Endothelial cell of umbilical vein (primary cell): ENCODE results near the gene OR2AG2. TPM values are rescaled to one million over a fixed set of nuclear protein-coding genes. Genes with fewer than 3 reads are reported as not detected.

Source experiments
- BruUV-seq: library from RNA; stranded (reverse); fragments of 400-500 nt; replicated peaks from 2 replicates; lab custom pipeline; 2021; lab: Mats Ljungman, UMichigan
- CTCF ChIA-PET: fragments of 300-600, 350-600 bp; sonication (Branson Sonifier 250); formaldehyde crosslinking; loops from one replicate; lab custom pipeline; 2021; ENCODE audit warnings: antibody characterized with exemption, inconsistent platforms; lab: Charles Lee
- POLR2A ChIA-PET: fragments of 300-600, 350-600 bp; sonication (Branson Sonifier 250); formaldehyde crosslinking; loops from one replicate; lab custom pipeline; 2021; ENCODE audit warnings: antibody characterized with exemption, inconsistent platforms; lab: Charles Lee
- DNase-seq: peaks from one replicate; pipeline ENCODE4 v3.0.0-alpha.2; 2011; ENCODE audit warnings: low read depth, low spot score
- FAIRE-seq: peaks from 2 replicates; lab custom pipeline; 2011; peaks lifted over from hg19 to GRCh38; lab: Jason Lieb, UNC
- H2AFZ ChIP-seq: 2 replicates; pipeline ENCODE4 v1.6.0; 2012; ENCODE audit warnings: low read depth, low read length, control low read depth, inconsistent platforms
- H3K27ac ChIP-seq: 2 replicates; pipeline ENCODE4 v1.5.1; 2011; ENCODE audit warnings: low read depth, mild to moderate bottlenecking, control low read depth, low read length, moderate library complexity; ENCODE audit not compliant: insufficient read depth
- H3K27me3 ChIP-seq, 2 experiments: 2 replicates each; pipeline versions ENCODE4 v1.6.0 to v1.6.1; 2011; ENCODE audit warnings: low read length in 2 of 2, mixed read lengths in 1 of 2; ENCODE audit not compliant: control insufficient read depth in 2 of 2, insufficient read depth in 2 of 2
- H3K36me3 ChIP-seq, 2 experiments: 2 replicates in 1 of 2; 3 replicates in 1 of 2; pipeline ENCODE4 v1.5.1; 2011; ENCODE audit warnings: low read length in 2 of 2, mild to moderate bottlenecking in 1 of 2, moderate library complexity in 1 of 2; ENCODE audit not compliant: control insufficient read depth in 2 of 2, insufficient read depth in 2 of 2; ENCODE audit errors: extremely low read depth in 1 of 2
- H3K4me1 ChIP-seq: 3 replicates; pipeline ENCODE4 v1.5.1; 2011; ENCODE audit warnings: mild to moderate bottlenecking, low read length; ENCODE audit not compliant: control insufficient read depth, insufficient read depth; ENCODE audit errors: extremely low read depth
- H3K4me2 ChIP-seq: 2 replicates; pipeline ENCODE4 v1.6.1; 2011; ENCODE audit warnings: low read length, control low read depth, mixed read lengths; ENCODE audit not compliant: insufficient read depth
- H3K4me3 ChIP-seq, 3 experiments: fragments of 200-600 bp in 1 of 3; sonication (generic), shearing (Covaris generic) in 1 of 3; replicated peaks in 1 of 3; 2 replicates each; pipeline ENCODE4 v1.5.1; 2011 to 2016; ENCODE audit warnings: control low read depth in 3 of 3, low read length in 3 of 3, mild to moderate bottlenecking in 2 of 3, inconsistent platforms in 1 of 3, low read depth in 1 of 3, moderate library complexity in 1 of 3; ENCODE audit not compliant: insufficient read depth in 1 of 3
- H3K79me2 ChIP-seq: 2 replicates; pipeline ENCODE4 v1.6.0; 2012; ENCODE audit warnings: low read length, inconsistent platforms; ENCODE audit not compliant: control insufficient read depth, insufficient read depth
- H3K9ac ChIP-seq: replicated peaks from 2 replicates; pipeline ENCODE3; 2011; ENCODE audit warnings: low read length, control low read depth; ENCODE audit not compliant: insufficient read depth; ENCODE audit errors: extremely low read depth
- H3K9me1 ChIP-seq: replicated peaks from 3 replicates; pipeline ENCODE4 v1.6.0; 2011; ENCODE audit warnings: mild to moderate bottlenecking, low read length; ENCODE audit not compliant: control insufficient read depth, insufficient read depth; ENCODE audit errors: extremely low read depth
- H3K9me3 ChIP-seq: replicated peaks from 2 replicates; pipeline ENCODE4 v1.5.1; 2012; ENCODE audit warnings: low read length, inconsistent platforms; ENCODE audit not compliant: control insufficient read depth, insufficient read depth
- H4K20me1 ChIP-seq: replicated peaks from 2 replicates; pipeline ENCODE3; 2011; ENCODE audit warnings: mild to moderate bottlenecking, low read length; ENCODE audit not compliant: control insufficient read depth, insufficient read depth; ENCODE audit errors: extremely low read depth
- CTCF ChIP-seq, 2 donors: IDR thresholded peaks; 1 replicate in 1 of 2; 2 replicates in 1 of 2; pipeline ENCODE4 v1.5.1; 2011; ENCODE audit warnings: low read length in 2 of 2, mild to moderate bottlenecking in 2 of 2, moderate library complexity in 2 of 2, control low read depth in 1 of 2, inconsistent platforms in 1 of 2, low read depth in 1 of 2; ENCODE audit not compliant: insufficient read depth in 1 of 2; ENCODE audit errors: extremely low read depth in 1 of 2
- EZH2 ChIP-seq: IDR thresholded peaks from 2 replicates; pipeline ENCODE4 v1.6.1; 2012; ENCODE audit warnings: borderline replicate concordance, low read depth, mild to moderate bottlenecking, moderate library complexity, low read length, inconsistent platforms; ENCODE audit not compliant: severe bottlenecking
- FOS ChIP-seq: IDR thresholded peaks from 2 replicates; pipeline ENCODE4 v1.6.1; 2011; ENCODE audit warnings: mild to moderate bottlenecking, low read length, moderate library complexity, borderline replicate concordance; ENCODE audit not compliant: insufficient read depth
- GATA2 ChIP-seq: IDR thresholded peaks from 2 replicates; pipeline ENCODE4 v1.7.0; 2011; ENCODE audit warnings: low read depth, mild to moderate bottlenecking, moderate library complexity, mixed read lengths, low read length; ENCODE audit not compliant: insufficient read length, insufficient read depth
- JUN ChIP-seq: IDR thresholded peaks from 2 replicates; pipeline ENCODE4 v1.6.1; 2011; ENCODE audit warnings: borderline replicate concordance, low read depth; ENCODE audit not compliant: insufficient read length, insufficient read depth
- MAX ChIP-seq: IDR thresholded peaks from 2 replicates; pipeline ENCODE4 v1.6.1; 2011; ENCODE audit not compliant: insufficient read depth, insufficient read length
- MYC ChIP-seq: IDR thresholded peaks from one replicate; pipeline ENCODE4 v1.6.1; 2011; ENCODE audit warnings: mild to moderate bottlenecking, low read depth, low read length
- POLR2A ChIP-seq: IDR thresholded peaks from 2 replicates; pipeline ENCODE4 v1.6.1; 2012; ENCODE audit warnings: low read depth, mild to moderate bottlenecking, control low read depth, low read length
- POLR2AphosphoS5 ChIP-seq: IDR thresholded peaks from 2 replicates; pipeline ENCODE4 v1.6.1; 2012; ENCODE audit warnings: low read depth, mild to moderate bottlenecking, control low read depth, low read length, moderate library complexity; ENCODE audit not compliant: insufficient read depth
- dilution Hi-C: fragments of 300-500 bp; cut with MboI; formaldehyde crosslinking; loops from one replicate; pipeline ENCODE4 v1.15.0; 2019; ENCODE audit warnings: low sequenced_read_pairs; ENCODE audit not compliant: extremely low pct_ligation_motif_present
- intact Hi-C: fragments of 100-400 bp; cut with micrococcal nuclease; formaldehyde crosslinking; loops from one replicate; pipeline ENCODE4 v1.10.0; 2022
- polyA plus RNA-seq, 4 experiments: library from polyadenylated mRNA; depleted of rRNA in 3 of 4; stranded (reverse) in 3 of 4; unstranded in 1 of 4; fragments of >200 nt; gene quantifications; 2 replicates each; pipeline versions ENCODE4 v1.2.1 to v1.2.3, GENCODE V29; 2011 to 2012; ENCODE audit warnings: missing spikeins in 1 of 4
- total RNA-seq: library from RNA; stranded (reverse); gene quantifications from 2 replicates; pipeline ENCODE4 v1.2.3, GENCODE V29; 2021

The OR2AG2 gene
- total and polyA plus RNA-seq, 2 donors (not counting 3 experiments of a cell fraction or from before 2014, with no cell fraction given), result 0.18 to 0.33 TPM

GRCh38 chr11:6717426-6717825, 54.4 kb downstream of the OR2AG2 start:
- no TSS peak for BruUV-seq
- no peaks in the 10 kb centered on the region for H3K36me3 ChIP-seq
- no peak overlapping the region for H3K4me3 ChIP-seq
- no peak overlapping the region for H2AFZ ChIP-seq
- no peaks in the 10 kb centered on the region for H3K9me3 ChIP-seq
- dilution Hi-C loops, result no loop called here
- no peak for TF ChIP-seq EZH2
- no peak for TF ChIP-seq JUN
- TF ChIP-seq MAX, result no peak
- TF ChIP-seq CTCF (IDR thresholded peaks at IDR 0.05; ENCODE audit: extremely low read depth in 1 of 2, insufficient read depth in 1 of 2, low read depth in 1 of 2, low read length in 2 of 2), result no peak
- no peak for TF ChIP-seq POLR2A
- TF ChIP-seq FOS, result no peak
- no peak for TF ChIP-seq GATA2
- no peak for TF ChIP-seq POLR2AphosphoS5
- no peak for TF ChIP-seq MYC
- ChIA-PET CTCF (interaction anchor here (0.7 to 3.2 kb wide), 4 partner anchors 11 to 38 kb away, joined by 3 to 12 read pairs (median 4); no protein-coding TSS in a partner anchor), POLR2A (no interaction called here)
- intact Hi-C loops, result no loop called here
- H4K20me1 ChIP-seq, result no peaks in the 10 kb centered on the region
- H3K9me1 ChIP-seq, result no peaks in the 10 kb centered on the region
- peaks cover 3 to 10% of the 10 kb centered on the region in 2 experiments for H3K27me3 ChIP-seq
- H3K9ac ChIP-seq, result no peak overlapping the region
- DNase-seq (no peak), FAIRE-seq (no peak)
- no peak overlapping the region for H3K4me2 ChIP-seq
- no peaks in the 10 kb centered on the region for H3K79me2 ChIP-seq
- peaks cover 6% of the 10 kb centered on the region for H3K4me1 ChIP-seq
- no peak overlapping the region for H3K27ac ChIP-seq

Other genes starting within 250 kb of the OR2AG2 start
- 19.4 and 23.3 TPM in 2 replicates for gene RRP8, start 168.4 kb downstream of the OR2AG2 start, total RNA-seq
- gene RRP8, start 168.4 kb downstream of the OR2AG2 start, polyA plus RNA-seq, result 6.4 and 7.2 TPM in 2 replicates
- 221 and 233 TPM in 2 replicates for gene ILK, start 168.2 kb downstream of the OR2AG2 start, total RNA-seq
- gene ILK, start 168.2 kb downstream of the OR2AG2 start, polyA plus RNA-seq, result 296 and 299 TPM in 2 replicates
- 86.2 and 105 TPM in 2 replicates for gene TAF10, start 159.8 kb downstream of the OR2AG2 start, total RNA-seq
- 149 and 208 TPM in 2 replicates for gene TAF10, start 159.8 kb downstream of the OR2AG2 start, polyA plus RNA-seq
- gene TPP1, start 152.6 kb downstream of the OR2AG2 start, total RNA-seq, result 101 and 124 TPM in 2 replicates
- gene TPP1, start 152.6 kb downstream of the OR2AG2 start, polyA plus RNA-seq, result 219 and 224 TPM in 2 replicates
- gene DCHS1, start 116.2 kb downstream of the OR2AG2 start, total RNA-seq, result 73.0 and 73.1 TPM in 2 replicates
- 56.2 and 64.2 TPM in 2 replicates for gene DCHS1, start 116.2 kb downstream of the OR2AG2 start, polyA plus RNA-seq
- gene MRPL17, start 88.6 kb downstream of the OR2AG2 start, total RNA-seq, result 86.8 and 87.2 TPM in 2 replicates
- gene MRPL17, start 88.6 kb downstream of the OR2AG2 start, polyA plus RNA-seq, result 61.7 and 67.6 TPM in 2 replicates
- not detected in 2 replicates for gene OR2AG1, start 11.0 kb upstream of the OR2AG2 start, total RNA-seq
- not detected in 2 replicates for gene OR2AG1, start 11.0 kb upstream of the OR2AG2 start, polyA plus RNA-seq
- gene OR6A2, start 27.7 kb upstream of the OR2AG2 start, total RNA-seq, result 0.27 and 0.46 TPM in 2 replicates
- 0.06 and 0.21 TPM in 2 replicates for gene OR6A2, start 27.7 kb upstream of the OR2AG2 start, polyA plus RNA-seq
- not detected in 2 replicates for gene OR10A5, start 73.7 kb upstream of the OR2AG2 start, total RNA-seq
- gene OR10A5, start 73.7 kb upstream of the OR2AG2 start, polyA plus RNA-seq, result not detected in 2 replicates
- not detected in 2 replicates for gene OR10A2, start 91.1 kb upstream of the OR2AG2 start, total RNA-seq
- gene OR10A2, start 91.1 kb upstream of the OR2AG2 start, polyA plus RNA-seq, result not detected in 2 replicates
- gene OR10A4, start 104.6 kb upstream of the OR2AG2 start, total RNA-seq, result not detected in 2 replicates
- not detected in 2 replicates for gene OR10A4, start 104.6 kb upstream of the OR2AG2 start, polyA plus RNA-seq
- gene OR2D2, start 120.5 kb upstream of the OR2AG2 start, total RNA-seq, result 0.31 and 1.2 TPM in 2 replicates
- gene OR2D2, start 120.5 kb upstream of the OR2AG2 start, polyA plus RNA-seq, result 0.08 and 0.18 TPM in 2 replicates
- gene OR2D3, start 149.0 kb upstream of the OR2AG2 start, total RNA-seq, result not detected in 2 replicates
- gene OR2D3, start 149.0 kb upstream of the OR2AG2 start, polyA plus RNA-seq, result not detected in 2 replicates
- 2.9 and 6.0 TPM in 2 replicates for gene ZNF215, start 154.4 kb upstream of the OR2AG2 start, total RNA-seq
- gene ZNF215, start 154.4 kb upstream of the OR2AG2 start, polyA plus RNA-seq, result 0.86 and 1.2 TPM in 2 replicates
- 1.7 and 2.5 TPM in 2 replicates for gene ZNF214, start 248.4 kb upstream of the OR2AG2 start, total RNA-seq
- gene ZNF214, start 248.4 kb upstream of the OR2AG2 start, polyA plus RNA-seq, result 0.45 and 0.94 TPM in 2 replicates
- gene NLRP14, start 248.5 kb upstream of the OR2AG2 start, total RNA-seq, result 0.24 and 0.35 TPM in 2 replicates
- gene NLRP14, start 248.5 kb upstream of the OR2AG2 start, polyA plus RNA-seq, result 0.21 and 0.26 TPM in 2 replicates